Left ventricle myocardium inferior (tissue), 1 donor: Measurements from ENCODE around the gene NME7. TPM values are rescaled to one million over a fixed set of nuclear protein-coding genes. Genes with fewer than 3 reads are reported as not detected.

Source experiments
- DNase-seq: peaks from one replicate; pipeline ENCODE4 v3.0.0-alpha.2; 2020
- H3K27ac ChIP-seq: fragments of 200-600 bp; replicated peaks from 2 replicates; pipeline ENCODE4 v1.8.0; 2021
- H3K27me3 ChIP-seq: fragments of 200-600 bp; 2 replicates; pipeline ENCODE4 v1.8.0; 2021; ENCODE audit warnings: low read depth
- H3K36me3 ChIP-seq: fragments of 200-600 bp; 2 replicates; pipeline ENCODE4 v1.8.0; 2021
- H3K4me1 ChIP-seq: fragments of 200-600 bp; 2 replicates; pipeline ENCODE4 v1.8.0; 2021
- H3K4me3 ChIP-seq: fragments of 200-600 bp; 2 replicates; pipeline ENCODE4 v1.8.0; 2021; ENCODE audit warnings: mild to moderate bottlenecking, moderate library complexity
- H3K9me3 ChIP-seq: fragments of 200-600 bp; replicated peaks from 2 replicates; pipeline ENCODE4 v1.8.0; 2021
- CTCF ChIP-seq: fragments of 200-600 bp; IDR thresholded peaks from 2 replicates; pipeline ENCODE4 v1.8.0; 2021; ENCODE audit warnings: antibody characterized with exemption, mild to moderate bottlenecking, borderline replicate concordance
- intact Hi-C: fragments of 100-400 bp; cut with micrococcal nuclease; formaldehyde crosslinking; loops from one replicate; pipeline ENCODE4 v1.11.0; 2022
- total RNA-seq: library from RNA; stranded (reverse); fragmentation: NEBNext Ultra II Directional; extraction: Animal tissue kit (Norgen Biotek cat#: 25700); gene quantifications from one replicate; pipeline ENCODE4 v1.2.1, GENCODE V29; 2021
- donor health status: DM: no; HTN: yes; CAD: no; lungs with severe emphysema.

NME7 gene
- total RNA-seq, 1 donor from 2014 or later = 13.1 TPM

GRCh38 chr1:169245706-169246105, 121.9 kb downstream of the NME7 start:
- H3K4me3 ChIP-seq = no peak overlapping the region
- intact Hi-C loops = no loop called here
- no peaks in the 10 kb centered on the region for H3K36me3 ChIP-seq
- peaks cover 6% of the 10 kb centered on the region for H3K4me1 ChIP-seq
- no peaks in the 10 kb centered on the region for H3K27me3 ChIP-seq
- no peaks in the 10 kb centered on the region for H3K9me3 ChIP-seq
- H3K27ac ChIP-seq = no peak overlapping the region
- no peak for TF ChIP-seq CTCF
- no peak for DNase-seq

GRCh38 chr1:169240449-169241232, 127.0 kb downstream of the NME7 start:
- intact Hi-C loops = no loop called here
- Histone ChIP-seq H3K36me3 (no peaks in the 10 kb centered on the region), H3K27me3 (no peaks in the 10 kb centered on the region), H3K27ac (no peak overlapping the region), H3K4me3 (peak overlapping the region; percentile 3), H3K9me3 (no peaks in the 10 kb centered on the region), H3K4me1 (peaks cover 30% of the 10 kb centered on the region)
- DNase-seq = no peak
- TF ChIP-seq CTCF = no peak

- Histone ChIP-seq H3K4me1 (peaks cover 32% of the 10 kb centered on the region), H3K4me3 (no peak overlapping the region), H3K36me3 (no peaks in the 10 kb centered on the region), H3K27me3 (no peaks in the 10 kb centered on the region), H3K27ac (no peak overlapping the region), H3K9me3 (no peaks in the 10 kb centered on the region)
- TF ChIP-seq CTCF = no peak
- no peak for DNase-seq
- intact Hi-C loops = no loop called here
These were observed 130.7 kb downstream of the NME7 start for GRCh38 chr1:169236880-169237279.

GRCh38 chr1:169236143-169236542, 131.5 kb downstream of the NME7 start:
- Histone ChIP-seq H3K27me3 (no peaks in the 10 kb centered on the region), H3K4me1 (peaks cover 30% of the 10 kb centered on the region), H3K36me3 (no peaks in the 10 kb centered on the region), H3K9me3 (no peaks in the 10 kb centered on the region), H3K27ac (no peak overlapping the region), H3K4me3 (no peak overlapping the region)
- peak; percentile 24 for TF ChIP-seq CTCF
- no peak for DNase-seq
- intact Hi-C loops = no loop called here

- Histone ChIP-seq H3K36me3 (no peaks in the 10 kb centered on the region), H3K9me3 (no peaks in the 10 kb centered on the region), H3K27me3 (no peaks in the 10 kb centered on the region), H3K4me3 (no peak overlapping the region), H3K27ac (no peak overlapping the region), H3K4me1 (peaks cover 25% of the 10 kb centered on the region)
- no peak for TF ChIP-seq CTCF
- no peak for DNase-seq
- intact Hi-C loops = no loop called here
These were observed 132.0 kb downstream of the NME7 start for GRCh38 chr1:169235568-169235967.
